VCaP (cell line): Measurements from ENCODE around the gene ERG.

ENCODE experiments used
- H3K27ac ChIP-seq: fragments of 450-650 bp; 2 replicates; pipeline ENCODE4 v1.5.1; 2017
- TF ChIP-seq, protein P1 (sequence below): fragments of 450-650 bp; conservative IDR thresholded peaks from 2 replicates; pipeline ENCODE4 v1.5.1; 2017; ENCODE audit warnings: mild to moderate bottlenecking, moderate library complexity

The ERG gene

DNA sequence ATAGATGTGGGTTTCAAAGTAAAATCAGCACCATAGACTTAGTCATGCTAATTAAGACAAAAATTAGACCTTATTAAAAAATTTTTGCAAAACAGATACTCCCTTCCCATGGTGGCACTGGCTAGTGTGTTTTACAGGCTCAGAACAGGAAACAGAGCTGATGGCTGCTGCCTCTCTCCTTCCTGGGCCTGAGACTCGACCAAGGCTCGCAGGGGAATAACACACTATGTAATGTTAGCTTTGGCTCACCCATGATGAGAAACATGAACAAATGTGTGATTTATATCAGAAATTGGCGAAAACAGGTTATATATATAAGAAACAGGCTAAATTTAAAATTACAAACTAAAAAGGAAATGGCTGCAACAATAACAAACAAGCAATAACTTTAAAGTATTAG lies 50.7 kb downstream of the ERG start:
- H3K27ac ChIP-seq = peak overlapping the region; percentile 10; the same call in 1 of the 2 replicates
- TF ChIP-seq, protein P1, sequence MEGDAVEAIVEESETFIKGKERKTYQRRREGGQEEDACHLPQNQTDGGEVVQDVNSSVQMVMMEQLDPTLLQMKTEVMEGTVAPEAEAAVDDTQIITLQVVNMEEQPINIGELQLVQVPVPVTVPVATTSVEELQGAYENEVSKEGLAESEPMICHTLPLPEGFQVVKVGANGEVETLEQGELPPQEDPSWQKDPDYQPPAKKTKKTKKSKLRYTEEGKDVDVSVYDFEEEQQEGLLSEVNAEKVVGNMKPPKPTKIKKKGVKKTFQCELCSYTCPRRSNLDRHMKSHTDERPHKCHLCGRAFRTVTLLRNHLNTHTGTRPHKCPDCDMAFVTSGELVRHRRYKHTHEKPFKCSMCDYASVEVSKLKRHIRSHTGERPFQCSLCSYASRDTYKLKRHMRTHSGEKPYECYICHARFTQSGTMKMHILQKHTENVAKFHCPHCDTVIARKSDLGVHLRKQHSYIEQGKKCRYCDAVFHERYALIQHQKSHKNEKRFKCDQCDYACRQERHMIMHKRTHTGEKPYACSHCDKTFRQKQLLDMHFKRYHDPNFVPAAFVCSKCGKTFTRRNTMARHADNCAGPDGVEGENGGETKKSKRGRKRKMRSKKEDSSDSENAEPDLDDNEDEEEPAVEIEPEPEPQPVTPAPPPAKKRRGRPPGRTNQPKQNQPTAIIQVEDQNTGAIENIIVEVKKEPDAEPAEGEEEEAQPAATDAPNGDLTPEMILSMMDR = no peak

DNA sequence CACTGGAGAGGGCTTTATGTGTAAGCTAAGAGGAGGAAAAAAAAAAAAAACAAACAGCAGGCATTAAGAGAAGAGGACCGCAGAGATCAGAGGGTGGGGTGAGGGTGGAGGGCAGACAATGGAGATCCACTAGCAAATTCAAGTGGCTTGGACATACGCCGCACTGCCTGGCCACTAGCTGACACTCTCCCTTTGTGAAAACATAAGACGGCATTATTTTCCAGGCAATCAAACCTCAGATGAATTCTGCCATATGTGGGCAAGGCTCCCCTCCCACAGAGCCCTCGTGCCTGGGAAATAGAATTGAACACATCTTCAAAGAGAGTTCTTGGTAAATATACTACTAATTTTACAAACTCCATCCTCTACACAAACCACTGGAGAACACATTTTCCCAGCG lies 53.6 kb downstream of the ERG start:
- TF ChIP-seq, protein P1 = no peak; the same call in 1 of the 2 replicates
- H3K27ac ChIP-seq = peak overlapping the region; percentile 7; the same call in 1 of the 2 replicates

DNA sequence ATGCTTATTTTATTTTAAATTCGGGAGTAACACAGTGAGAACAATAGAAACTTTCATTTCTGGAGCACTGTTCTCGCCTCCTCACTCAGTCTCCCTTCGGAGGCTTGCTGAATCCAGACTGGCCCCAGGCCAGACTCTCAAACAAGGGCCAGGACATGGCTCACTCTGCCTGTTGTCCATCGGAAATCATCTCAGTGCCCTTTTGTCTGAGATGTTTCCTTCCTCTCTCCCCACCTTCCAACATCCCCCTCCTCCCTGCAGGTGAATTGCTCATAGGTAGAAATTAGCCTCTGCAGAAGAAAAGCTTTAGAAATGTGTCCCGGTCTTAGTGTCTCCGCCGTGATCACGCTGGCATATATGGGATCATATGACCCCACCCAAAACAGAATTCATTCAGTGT lies 55.2 kb downstream of the ERG start:
- H3K27ac ChIP-seq = peak overlapping the region; percentile 26; the same call in 1 of the 2 replicates
- TF ChIP-seq, protein P1 = no peak

DNA sequence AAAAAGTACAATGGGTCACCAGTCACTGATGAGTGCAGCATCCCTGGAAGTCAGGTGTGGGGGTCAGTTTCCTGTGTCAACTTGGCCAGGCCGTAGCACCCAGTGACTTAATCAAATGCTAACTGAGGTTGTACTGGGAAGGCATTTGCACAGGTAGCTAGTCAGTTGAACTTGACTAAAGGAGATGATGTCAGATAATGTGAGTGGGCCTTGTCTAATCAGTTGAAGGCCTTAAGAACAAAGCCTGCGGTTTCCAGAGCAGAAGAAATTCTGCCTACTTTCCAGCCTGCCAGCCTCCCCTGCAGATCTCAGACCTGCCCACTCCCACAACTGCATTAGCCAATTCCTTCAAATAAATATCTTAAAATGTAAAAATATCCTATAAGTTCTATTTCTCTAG lies 57.1 kb downstream of the ERG start:
- H3K27ac ChIP-seq = peak overlapping the region; percentile 51; the same call in 1 of the 2 replicates
- TF ChIP-seq, protein P1 = no peak

DNA sequence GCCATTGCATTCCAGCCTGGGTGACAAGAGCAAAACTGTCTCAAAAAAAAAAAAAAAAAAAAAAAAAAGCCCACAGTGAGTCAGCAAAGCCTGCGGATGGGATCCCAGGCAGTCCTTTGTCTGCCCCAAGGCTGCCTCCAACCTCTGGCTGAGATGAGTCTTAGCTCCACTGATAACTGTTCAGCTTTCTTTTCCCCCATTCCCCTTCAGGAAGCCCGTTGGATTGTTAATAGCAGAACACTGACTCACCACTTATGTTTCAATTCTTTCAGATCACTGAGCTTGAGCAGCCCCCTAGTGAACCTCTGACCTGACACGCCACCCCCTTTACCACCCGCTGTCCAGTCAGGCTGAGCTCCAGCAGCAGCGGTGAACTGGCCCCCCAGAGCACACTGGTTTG lies 57.5 kb downstream of the ERG start:
- TF ChIP-seq, protein P1 = no peak
- H3K27ac ChIP-seq = peak overlapping the region; percentile 51; the same call in 1 of the 2 replicates

DNA sequence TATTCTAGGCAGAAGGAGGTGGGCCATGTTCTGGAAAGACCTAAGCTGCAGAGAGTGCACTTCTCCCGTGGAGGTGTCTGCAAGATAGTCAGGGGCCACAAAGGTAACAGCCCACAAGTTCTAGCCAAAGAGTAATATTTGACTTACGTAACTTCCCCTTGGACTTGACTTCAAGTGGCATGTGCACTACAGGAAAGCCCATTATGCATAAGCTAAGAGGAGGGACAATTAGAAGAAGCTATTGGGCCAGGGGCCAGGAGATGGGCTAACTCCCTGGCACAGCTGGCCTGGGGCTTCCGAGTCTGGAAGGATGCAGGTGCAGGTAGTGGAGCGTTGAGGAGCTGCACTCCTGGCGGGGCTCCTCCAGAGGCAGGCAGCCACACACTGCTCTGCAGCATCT lies 58.3 kb downstream of the ERG start:
- TF ChIP-seq, protein P1 = no peak
- peak overlapping the region; percentile 51 for H3K27ac ChIP-seq

DNA sequence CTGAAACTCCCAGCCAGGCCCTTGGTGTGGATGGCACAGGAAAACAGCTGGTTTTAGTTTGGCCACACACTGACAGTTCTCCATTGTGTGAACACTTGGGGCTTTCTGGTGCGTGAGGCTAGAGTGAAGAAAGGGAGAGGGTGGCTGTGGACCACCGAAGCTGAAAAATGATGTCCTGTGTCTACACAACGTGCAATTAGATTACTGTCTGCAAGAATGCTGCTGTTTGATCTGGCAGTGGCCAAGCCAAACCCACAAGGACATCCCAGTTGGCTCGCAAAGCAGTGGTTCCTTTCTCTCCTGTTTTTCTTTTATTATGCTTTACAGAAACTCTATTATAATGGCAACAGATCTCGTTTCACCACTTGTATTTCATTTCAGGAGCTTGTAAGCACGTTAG lies 58.9 kb downstream of the ERG start:
- TF ChIP-seq, protein P1 = no peak
- peak overlapping the region; percentile 51 for H3K27ac ChIP-seq
